NB4 (cell line): ENCODE measurements around the gene UBR2.

Experiments
- DNase-seq: peaks from one replicate; pipeline ENCODE4 v3.0.0; 2010; ENCODE audit warnings: low read depth
- H3K4me3 ChIP-seq: one replicate; pipeline ENCODE4 v1.5.1; 2011; ENCODE audit warnings: mild to moderate bottlenecking, low read depth, low read length, moderate library complexity
- MYC ChIP-seq: IDR thresholded peaks from 2 replicates; pipeline ENCODE4 v1.6.1; 2011; ENCODE audit warnings: low read depth, low read length
- POLR2A ChIP-seq: IDR thresholded peaks from 2 replicates; pipeline ENCODE4 v1.6.1; 2011; ENCODE audit warnings: mild to moderate bottlenecking; ENCODE audit not compliant: insufficient read length; ENCODE audit errors: extremely low read depth
- TF ChIP-seq, protein P1 (sequence below): IDR thresholded peaks from one replicate; pipeline ENCODE4 v1.5.1; 2012; ENCODE audit warnings: low read depth, low read length
- TF ChIP-seq, protein P2 (sequence below): IDR thresholded peaks from 2 replicates; pipeline ENCODE4 v1.6.1; 2011; ENCODE audit warnings: low read depth, low read length

UBR2 gene

DNA sequence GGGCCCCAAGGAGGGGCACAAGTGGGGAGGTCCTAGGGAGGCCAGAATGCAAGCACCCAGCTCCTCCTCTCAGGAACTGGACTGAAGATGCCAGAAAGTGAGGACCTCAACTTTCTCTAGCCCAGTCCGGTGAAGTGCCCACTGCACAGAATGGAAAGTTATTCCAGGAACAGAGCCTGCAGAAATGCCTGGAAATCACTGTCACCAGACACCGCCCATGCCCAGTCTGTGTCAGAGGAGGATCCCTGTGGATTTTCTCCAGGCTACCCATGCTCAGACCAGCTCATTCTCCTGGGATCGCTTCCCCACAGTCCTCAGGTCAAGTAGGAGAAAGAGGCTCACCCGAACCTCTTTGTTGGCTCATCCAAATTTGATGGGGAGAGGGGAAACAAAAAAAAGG, 152.0 kb downstream of the UBR2 start:
- no peak overlapping the region for H3K4me3 ChIP-seq
- DNase-seq: no peak
- TF ChIP-seq, protein P1, sequence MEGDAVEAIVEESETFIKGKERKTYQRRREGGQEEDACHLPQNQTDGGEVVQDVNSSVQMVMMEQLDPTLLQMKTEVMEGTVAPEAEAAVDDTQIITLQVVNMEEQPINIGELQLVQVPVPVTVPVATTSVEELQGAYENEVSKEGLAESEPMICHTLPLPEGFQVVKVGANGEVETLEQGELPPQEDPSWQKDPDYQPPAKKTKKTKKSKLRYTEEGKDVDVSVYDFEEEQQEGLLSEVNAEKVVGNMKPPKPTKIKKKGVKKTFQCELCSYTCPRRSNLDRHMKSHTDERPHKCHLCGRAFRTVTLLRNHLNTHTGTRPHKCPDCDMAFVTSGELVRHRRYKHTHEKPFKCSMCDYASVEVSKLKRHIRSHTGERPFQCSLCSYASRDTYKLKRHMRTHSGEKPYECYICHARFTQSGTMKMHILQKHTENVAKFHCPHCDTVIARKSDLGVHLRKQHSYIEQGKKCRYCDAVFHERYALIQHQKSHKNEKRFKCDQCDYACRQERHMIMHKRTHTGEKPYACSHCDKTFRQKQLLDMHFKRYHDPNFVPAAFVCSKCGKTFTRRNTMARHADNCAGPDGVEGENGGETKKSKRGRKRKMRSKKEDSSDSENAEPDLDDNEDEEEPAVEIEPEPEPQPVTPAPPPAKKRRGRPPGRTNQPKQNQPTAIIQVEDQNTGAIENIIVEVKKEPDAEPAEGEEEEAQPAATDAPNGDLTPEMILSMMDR: no peak
- TF ChIP-seq MYC (no peak), POLR2A (no peak)
- TF ChIP-seq, protein P2, sequence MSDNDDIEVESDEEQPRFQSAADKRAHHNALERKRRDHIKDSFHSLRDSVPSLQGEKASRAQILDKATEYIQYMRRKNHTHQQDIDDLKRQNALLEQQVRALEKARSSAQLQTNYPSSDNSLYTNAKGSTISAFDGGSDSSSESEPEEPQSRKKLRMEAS: no peak

DNA sequence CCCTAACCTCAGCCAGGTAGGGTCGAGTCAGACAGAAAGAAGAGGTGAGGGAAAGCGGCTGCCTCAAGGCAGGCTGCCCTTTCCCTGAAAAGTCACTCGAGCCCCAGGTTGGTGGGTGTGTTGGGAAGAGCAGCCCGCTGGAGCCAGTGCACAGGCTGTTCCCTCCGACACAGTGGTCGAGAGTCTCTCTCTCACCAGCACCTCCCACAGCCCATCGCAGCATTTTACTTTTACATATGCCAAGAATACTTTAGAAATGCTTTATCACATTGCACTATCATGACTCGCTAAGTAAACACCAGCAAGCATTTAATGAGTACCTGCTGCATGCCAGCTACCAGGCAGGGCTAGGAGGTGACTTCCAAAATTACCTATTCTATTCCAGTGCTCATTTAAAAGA, 156.9 kb downstream of the UBR2 start:
- DNase-seq: no peak
- TF ChIP-seq, protein P2: no peak
- no peak for TF ChIP-seq POLR2A
- TF ChIP-seq MYC: no peak
- TF ChIP-seq, protein P1: no peak
- no peak overlapping the region for H3K4me3 ChIP-seq

DNA sequence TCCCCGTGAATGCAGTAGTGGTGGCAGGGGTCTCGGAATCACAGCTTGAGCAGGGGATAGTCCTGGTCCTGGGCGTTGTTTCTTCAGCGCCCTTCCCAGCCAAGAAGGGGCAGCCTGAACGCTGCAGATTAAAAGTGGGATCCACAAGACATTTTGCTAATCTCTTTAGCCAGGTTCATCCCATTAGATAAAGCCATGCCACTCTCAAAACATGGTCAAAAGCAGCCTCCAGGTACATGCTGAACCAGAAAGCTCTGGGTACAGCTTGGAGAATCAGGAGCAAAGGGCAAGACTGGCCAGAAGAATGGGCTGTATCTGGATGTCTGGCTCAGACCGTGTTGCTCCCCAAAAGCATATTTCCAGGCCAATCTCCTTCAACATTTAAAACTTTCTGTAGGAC, 158.7 kb downstream of the UBR2 start, which contains the start of gene PRPH2:
TSS of gene PRPH2 (minus strand) at position 101 of the 400 bp plus-strand sequence. CDS start 263 bp downstream, outside the sequence.
- H3K4me3 ChIP-seq: no peak within 1 kb of the TSS
- TF ChIP-seq, protein P1: no peak
- TF ChIP-seq POLR2A (no peak), MYC (no peak)
- TF ChIP-seq, protein P2: no peak
- DNase-seq: no peak

DNA sequence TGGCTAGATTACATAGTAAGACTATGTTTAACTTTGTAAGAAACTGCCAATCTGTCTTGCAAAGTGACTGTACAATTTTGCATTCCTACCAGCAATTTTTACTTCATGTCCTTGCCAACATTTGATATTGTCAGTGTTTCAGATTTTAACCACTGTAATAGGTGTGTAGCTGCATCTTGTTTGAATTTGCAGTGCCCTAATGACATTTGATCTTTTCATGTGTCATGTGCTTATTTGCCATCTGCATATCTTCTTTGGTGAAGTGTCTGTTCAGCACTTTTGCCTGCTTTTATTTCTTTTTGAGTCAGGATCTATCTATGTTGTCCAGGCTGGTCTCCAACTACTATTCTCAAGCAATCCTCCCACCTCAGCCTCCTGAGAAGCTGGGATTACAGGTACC, 161.0 kb downstream of the UBR2 start:
- H3K4me3 ChIP-seq: no peak overlapping the region
- TF ChIP-seq MYC (no peak), POLR2A (no peak)
- TF ChIP-seq, protein P1: no peak
- TF ChIP-seq, protein P2: no peak
- no peak for DNase-seq

DNA sequence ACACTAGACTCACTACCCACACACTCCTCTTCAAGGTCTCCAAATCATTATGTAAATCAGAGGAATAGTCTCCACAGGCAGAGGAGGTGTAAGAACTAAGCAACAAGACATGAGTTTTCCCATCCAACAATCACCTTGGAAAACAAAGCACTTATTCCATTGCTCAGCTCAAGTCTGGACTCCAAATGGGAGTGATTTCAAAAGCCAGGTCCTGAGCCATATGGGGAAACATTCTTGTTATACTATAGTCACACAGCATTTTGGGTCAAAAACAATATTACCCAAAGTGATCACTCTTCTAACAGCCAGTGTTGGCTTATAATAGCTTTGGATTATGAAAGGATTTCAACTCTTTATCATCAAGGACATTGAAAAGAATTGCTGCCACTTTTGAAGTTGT, 162.2 kb downstream of the UBR2 start:
- no peak for DNase-seq
- TF ChIP-seq, protein P2: no peak
- TF ChIP-seq, protein P1: no peak
- TF ChIP-seq MYC: no peak
- no peak for TF ChIP-seq POLR2A
- H3K4me3 ChIP-seq: peak overlapping the region; percentile 35
